ENCODE data around the gene KCNH1. TPM values are rescaled to one million over a fixed set of nuclear protein-coding genes. Genes with fewer than 3 reads are reported as not detected.
"Not testable (repeated sequence)": the region's sequence is repeated elsewhere in the genome, so short reads cannot be mapped to it uniquely, and the experiment has no call there.

The KCNH1 gene
- total RNA-seq, 1 donor from 2014 or later: 6.3 TPM

DNA sequence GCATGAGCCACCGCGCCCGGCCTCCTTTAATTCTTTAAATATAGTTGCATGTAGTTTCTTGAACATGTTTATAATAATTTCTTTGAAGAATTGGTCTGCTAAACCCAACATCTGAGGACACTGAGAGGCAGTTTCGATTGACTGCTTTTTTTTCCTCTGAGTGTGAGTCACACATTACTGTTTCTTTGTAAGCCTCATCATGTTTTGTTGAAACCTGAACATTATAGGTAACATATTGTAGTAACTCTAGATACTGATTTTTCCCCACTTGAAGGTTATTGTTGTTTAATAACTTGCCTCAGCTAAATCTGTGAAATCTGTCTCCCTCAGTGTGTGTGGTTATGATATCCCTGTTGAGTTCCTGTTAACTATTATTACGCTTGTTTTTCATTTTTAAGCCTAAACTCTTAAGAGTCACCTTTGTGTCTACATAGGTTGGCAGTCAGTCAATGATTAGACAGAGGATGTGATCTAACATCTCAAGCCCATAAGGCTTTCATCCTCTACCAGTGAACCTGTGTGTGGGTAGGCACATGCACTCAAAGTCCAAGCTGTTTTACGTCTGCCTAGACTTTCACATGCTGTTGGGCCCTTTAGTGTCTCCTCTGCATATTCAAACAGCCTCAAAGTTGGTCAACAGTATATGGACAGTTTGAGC, 155.5 kb downstream of the KCNH1 start:
- TF ChIP-seq, protein P1, sequence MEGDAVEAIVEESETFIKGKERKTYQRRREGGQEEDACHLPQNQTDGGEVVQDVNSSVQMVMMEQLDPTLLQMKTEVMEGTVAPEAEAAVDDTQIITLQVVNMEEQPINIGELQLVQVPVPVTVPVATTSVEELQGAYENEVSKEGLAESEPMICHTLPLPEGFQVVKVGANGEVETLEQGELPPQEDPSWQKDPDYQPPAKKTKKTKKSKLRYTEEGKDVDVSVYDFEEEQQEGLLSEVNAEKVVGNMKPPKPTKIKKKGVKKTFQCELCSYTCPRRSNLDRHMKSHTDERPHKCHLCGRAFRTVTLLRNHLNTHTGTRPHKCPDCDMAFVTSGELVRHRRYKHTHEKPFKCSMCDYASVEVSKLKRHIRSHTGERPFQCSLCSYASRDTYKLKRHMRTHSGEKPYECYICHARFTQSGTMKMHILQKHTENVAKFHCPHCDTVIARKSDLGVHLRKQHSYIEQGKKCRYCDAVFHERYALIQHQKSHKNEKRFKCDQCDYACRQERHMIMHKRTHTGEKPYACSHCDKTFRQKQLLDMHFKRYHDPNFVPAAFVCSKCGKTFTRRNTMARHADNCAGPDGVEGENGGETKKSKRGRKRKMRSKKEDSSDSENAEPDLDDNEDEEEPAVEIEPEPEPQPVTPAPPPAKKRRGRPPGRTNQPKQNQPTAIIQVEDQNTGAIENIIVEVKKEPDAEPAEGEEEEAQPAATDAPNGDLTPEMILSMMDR (IDR thresholded peaks at IDR 0.05): no peak
- H3K4me3 Mint-ChIP-seq (ENCODE audit: unreplicated experiment): no peak overlapping the region
- peaks cover 25% of the 10 kb centered on the region for H3K4me1 Mint-ChIP-seq (ENCODE audit: low read depth)
- DNase-seq (ENCODE audit: low spot score): no peak
- H3K36me3 Mint-ChIP-seq (ENCODE audit: low read depth): no peaks in the 10 kb centered on the region
- no peak overlapping the region for H3K27ac Mint-ChIP-seq (ENCODE audit: unreplicated experiment)
- no peaks in the 10 kb centered on the region for H3K27me3 Mint-ChIP-seq (ENCODE audit: low read depth)
- peaks cover 2% of the 10 kb centered on the region for H3K9me3 Mint-ChIP-seq (ENCODE audit: low read depth)

DNA sequence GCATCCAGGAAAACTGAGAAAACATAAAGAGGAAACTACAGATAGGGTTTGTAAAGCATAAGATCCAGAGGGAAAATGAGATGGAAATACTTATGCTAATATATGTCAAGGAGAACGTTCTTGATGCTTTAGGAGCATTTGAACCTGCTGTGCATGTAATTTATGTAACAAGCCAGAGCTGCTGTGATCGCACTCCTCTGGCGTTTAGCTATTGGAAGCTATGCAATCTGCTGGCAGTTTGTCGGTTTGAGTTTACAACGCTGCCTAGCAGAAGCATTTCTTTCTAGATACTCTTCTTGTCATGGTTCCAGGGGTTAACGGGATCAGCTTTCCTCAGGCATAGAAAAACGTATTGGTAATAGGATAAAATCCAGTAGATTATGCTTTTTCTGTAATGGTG, 182.7 kb downstream of the KCNH1 start:
- no peak overlapping the region for H3K4me3 Mint-ChIP-seq (ENCODE audit: unreplicated experiment)
- H3K9me3 Mint-ChIP-seq (ENCODE audit: low read depth): peaks cover 7% of the 10 kb centered on the region
- TF ChIP-seq, protein P1 (IDR thresholded peaks at IDR 0.05): no peak
- DNase-seq (ENCODE audit: low spot score): no peak
- no peaks in the 10 kb centered on the region for H3K27me3 Mint-ChIP-seq (ENCODE audit: low read depth)
- H3K4me1 Mint-ChIP-seq (ENCODE audit: low read depth): peaks cover 8% of the 10 kb centered on the region
- no peak overlapping the region for H3K27ac Mint-ChIP-seq (ENCODE audit: unreplicated experiment)
- H3K36me3 Mint-ChIP-seq (ENCODE audit: low read depth): no peaks in the 10 kb centered on the region

DNA sequence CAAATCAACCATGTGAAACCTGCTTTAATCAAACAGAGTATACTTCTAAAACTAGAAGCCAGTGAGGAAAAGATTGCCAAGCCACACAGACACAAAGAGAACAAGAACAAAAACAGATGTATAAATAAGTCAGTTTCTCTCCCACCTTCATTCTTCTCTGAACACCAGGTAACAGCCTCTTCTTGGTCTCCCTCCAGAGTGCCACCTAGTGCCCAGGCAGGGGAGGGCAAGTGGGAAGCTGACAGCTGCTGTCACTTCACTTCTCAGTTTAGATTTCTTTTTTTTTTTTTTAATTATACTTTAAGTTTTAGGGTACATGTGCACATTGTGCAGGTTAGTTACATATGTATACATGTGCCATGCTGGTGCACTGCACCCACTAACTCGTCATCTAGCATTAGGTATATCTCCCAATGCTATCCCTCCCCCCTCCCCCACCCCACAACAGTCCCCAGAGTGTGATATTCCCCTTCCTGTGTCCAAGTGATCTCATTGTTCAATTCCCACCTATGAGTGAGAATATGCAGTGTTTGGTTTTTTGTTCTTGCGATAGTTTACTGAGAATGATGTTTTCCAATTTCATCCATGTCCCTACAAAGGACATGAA, 183.9 kb downstream of the KCNH1 start:
- H3K27me3 Mint-ChIP-seq (ENCODE audit: low read depth); H3K4me3 Mint-ChIP-seq (ENCODE audit: unreplicated experiment); H3K9me3 Mint-ChIP-seq (ENCODE audit: low read depth); H3K4me1 Mint-ChIP-seq (ENCODE audit: low read depth); H3K36me3 Mint-ChIP-seq (ENCODE audit: low read depth); DNase-seq (ENCODE audit: low spot score); H3K27ac Mint-ChIP-seq (ENCODE audit: unreplicated experiment): not testable (repeated sequence)
- TF ChIP-seq, protein P1 (IDR thresholded peaks at IDR 0.05): peak; percentile 73

DNA sequence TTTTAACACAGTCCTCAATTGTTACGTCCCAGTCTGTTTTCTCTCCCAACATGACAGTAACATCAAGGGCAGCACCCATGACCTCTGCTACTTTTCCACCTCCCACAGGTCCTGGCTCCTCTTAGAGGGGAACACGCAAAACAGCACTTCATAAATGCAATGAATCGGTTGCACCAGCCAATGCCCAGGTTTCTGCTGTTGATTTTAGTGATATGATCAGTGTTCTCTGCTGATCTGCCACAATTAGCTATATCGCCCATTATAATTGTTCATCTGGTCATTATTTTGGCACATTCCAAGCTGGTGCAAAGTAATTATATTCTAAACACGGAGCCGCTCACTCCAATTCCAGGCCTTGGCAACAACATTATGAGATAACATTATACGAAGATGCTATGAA, 184.5 kb downstream of the KCNH1 start:
- DNase-seq (ENCODE audit: low spot score): no peak
- Mint-ChIP-seq H3K27ac (ENCODE audit: unreplicated experiment) (no peak overlapping the region), H3K27me3 (ENCODE audit: low read depth) (no peaks in the 10 kb centered on the region), H3K4me1 (ENCODE audit: low read depth) (peaks cover 8% of the 10 kb centered on the region), H3K36me3 (ENCODE audit: low read depth) (no peaks in the 10 kb centered on the region), H3K9me3 (ENCODE audit: low read depth) (no peaks in the 10 kb centered on the region), H3K4me3 (ENCODE audit: unreplicated experiment) (no peak overlapping the region)
- TF ChIP-seq, protein P1 (IDR thresholded peaks at IDR 0.05): no peak

DNA sequence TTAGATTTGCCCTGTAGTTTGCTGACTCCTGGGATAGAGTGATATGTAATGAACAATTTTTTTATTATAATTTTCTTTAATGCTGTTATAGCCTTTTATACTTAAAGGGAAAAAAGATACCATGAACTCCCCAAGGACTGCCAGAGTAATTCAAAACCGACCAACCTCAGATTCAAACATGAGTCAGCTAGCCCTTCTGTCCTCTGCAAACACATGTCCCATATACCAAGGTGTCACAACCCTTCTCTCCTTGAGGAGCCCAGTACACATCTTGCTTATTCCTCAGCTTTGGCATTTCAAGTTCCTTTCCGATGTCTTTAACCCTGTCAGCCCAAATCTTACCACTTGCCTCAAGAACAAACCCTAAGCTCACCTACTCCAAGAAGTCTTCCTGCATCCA, 184.9 kb downstream of the KCNH1 start:
- Mint-ChIP-seq H3K27me3 (ENCODE audit: low read depth) (no peaks in the 10 kb centered on the region), H3K4me1 (ENCODE audit: low read depth) (peaks cover 8% of the 10 kb centered on the region), H3K9me3 (ENCODE audit: low read depth) (no peaks in the 10 kb centered on the region), H3K36me3 (ENCODE audit: low read depth) (no peaks in the 10 kb centered on the region), H3K4me3 (ENCODE audit: unreplicated experiment) (no peak overlapping the region), H3K27ac (ENCODE audit: unreplicated experiment) (no peak overlapping the region)
- TF ChIP-seq, protein P1 (IDR thresholded peaks at IDR 0.05): no peak
- no peak for DNase-seq (ENCODE audit: low spot score)
